Tibial nerve (tissue), 4 donors: ENCODE measurements around the gene SMPD2. TPM values are rescaled to one million over a fixed set of nuclear protein-coding genes. Genes with fewer than 3 reads are reported as not detected.

Experiments used
- DNase-seq, 2 donors: peaks; one replicate each; pipeline ENCODE4 v3.0.0-alpha.2; 2019; ENCODE audit warnings: low spot score in 2 of 2
- H3K27ac ChIP-seq, 4 donors: fragments of 200-600 bp; sonication (generic) in 3 of 4; one replicate each; pipeline ENCODE4 v1.5.1; 2017 to 2019; ENCODE audit warnings: mild to moderate bottlenecking in 1 of 4
- H3K27me3 ChIP-seq, 2 donors: fragments of 200-600 bp; sonication (generic) in 1 of 2; one replicate each; pipeline versions ENCODE4 v1.5.1 to v1.6.0; 2017 to 2019
- H3K36me3 ChIP-seq, 3 donors: fragments of 200-600 bp; sonication (generic); one replicate each; pipeline ENCODE4 v1.5.1; 2018 to 2019
- H3K4me1 ChIP-seq, 4 donors: fragments of 200-600 bp; sonication (generic) in 3 of 4; one replicate each; pipeline ENCODE4 v1.5.1; 2017 to 2019
- H3K4me3 ChIP-seq, 4 donors: fragments of 200-600 bp; sonication (generic) in 3 of 4; one replicate each; pipeline ENCODE4 v1.5.1; 2017 to 2019; ENCODE audit warnings: mild to moderate bottlenecking in 1 of 4, moderate library complexity in 1 of 4
- H3K9me3 ChIP-seq, 4 donors: fragments of 200-600 bp; sonication (generic) in 3 of 4; one replicate each; pipeline ENCODE4 v1.5.1; 2017 to 2019
- EP300 ChIP-seq, 2 donors: sonication (generic); formaldehyde crosslinking; IDR thresholded peaks; one replicate each; pipeline ENCODE4 v1.6.1; 2017; ENCODE audit warnings: antibody characterized with exemption in 2 of 2, mild to moderate bottlenecking in 1 of 2
- POLR2A ChIP-seq, 2 donors: fragments of 450-650 bp; IDR thresholded peaks; one replicate each; pipeline ENCODE4 v1.6.1; 2017; ENCODE audit warnings: antibody characterized with exemption in 2 of 2, mild to moderate bottlenecking in 2 of 2, moderate library complexity in 2 of 2
- WGBS, 2 donors: methylation state at CpG; one replicate each; pipeline ENCODE4 v1.1.5; 2018; 5-methylcytosine and 5-hydroxymethylcytosine counted together
- total RNA-seq, 4 donors: library from RNA; depleted of rRNA; stranded (reverse); fragments of >200 nt; gene quantifications; one replicate each; pipeline ENCODE4 v1.1.0, GENCODE V29; 2016
- TF ChIP-seq, protein P1 (sequence below), 5 experiments: fragments of 200-600 bp in 3 of 5; fragments of 450-650 bp in 2 of 5; sonication (generic) in 3 of 5; IDR thresholded peaks; one replicate each; pipeline ENCODE4 v1.5.1; 2016 to 2019; ENCODE audit warnings: antibody characterized with exemption in 5 of 5, mild to moderate bottlenecking in 3 of 5, moderate library complexity in 2 of 5

Gene SMPD2
- total RNA-seq, 4 donors from 2014 or later: 12.6 to 32.4 (median 17.1) TPM

DNA sequence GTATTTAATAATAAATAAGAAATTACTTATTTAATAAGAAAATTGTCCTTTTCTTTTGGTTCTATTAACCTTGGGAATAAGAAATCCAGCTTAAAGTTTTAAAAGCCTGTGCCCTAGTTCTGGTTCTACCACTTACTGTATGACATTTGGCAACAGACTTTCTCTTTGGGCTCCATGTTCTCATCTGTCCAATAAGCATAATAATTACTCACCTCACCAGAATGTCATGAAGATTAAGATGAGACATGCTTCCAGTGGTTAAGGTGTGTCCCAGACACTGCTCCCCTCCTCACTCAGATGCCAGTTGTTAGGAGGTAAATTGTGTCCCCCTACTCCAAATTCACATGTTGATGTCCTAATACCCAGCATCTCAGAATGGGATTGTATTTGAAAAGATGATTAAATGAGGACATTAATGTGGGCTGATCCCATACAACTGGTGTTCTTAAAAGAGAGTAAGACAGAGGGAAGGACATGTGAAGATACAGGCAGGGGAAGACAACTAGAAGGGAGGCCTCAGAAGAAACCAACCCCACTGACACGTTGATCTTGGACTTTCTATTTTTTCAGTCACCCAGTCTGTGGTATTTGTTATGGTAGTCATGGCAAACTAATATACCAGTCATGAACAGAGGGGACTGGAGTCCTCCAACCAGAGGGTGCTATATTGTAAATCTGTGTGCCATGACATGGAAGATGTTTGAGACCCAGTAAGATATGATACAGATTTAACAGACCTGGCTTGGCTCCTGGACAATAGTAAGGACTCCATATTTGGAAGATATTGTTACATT, 21.4 kb downstream of the SMPD2 start:
- Histone ChIP-seq H3K27me3 (no peaks in the 10 kb centered on the region), H3K4me3 (no peak overlapping the region), H3K36me3 (peaks cover 0 to 53% (median 0%) of the 10 kb centered on the region in 3 donors), H3K4me1 (peaks cover 0 to 10% (median under 1%) of the 10 kb centered on the region in 4 donors), H3K9me3 (no peaks in the 10 kb centered on the region), H3K27ac (no peak overlapping the region)
- TF ChIP-seq EP300 (IDR thresholded peaks at IDR 0.05) (no peak), POLR2A (IDR thresholded peaks at IDR 0.05) (no peak)
- TF ChIP-seq, protein P1, sequence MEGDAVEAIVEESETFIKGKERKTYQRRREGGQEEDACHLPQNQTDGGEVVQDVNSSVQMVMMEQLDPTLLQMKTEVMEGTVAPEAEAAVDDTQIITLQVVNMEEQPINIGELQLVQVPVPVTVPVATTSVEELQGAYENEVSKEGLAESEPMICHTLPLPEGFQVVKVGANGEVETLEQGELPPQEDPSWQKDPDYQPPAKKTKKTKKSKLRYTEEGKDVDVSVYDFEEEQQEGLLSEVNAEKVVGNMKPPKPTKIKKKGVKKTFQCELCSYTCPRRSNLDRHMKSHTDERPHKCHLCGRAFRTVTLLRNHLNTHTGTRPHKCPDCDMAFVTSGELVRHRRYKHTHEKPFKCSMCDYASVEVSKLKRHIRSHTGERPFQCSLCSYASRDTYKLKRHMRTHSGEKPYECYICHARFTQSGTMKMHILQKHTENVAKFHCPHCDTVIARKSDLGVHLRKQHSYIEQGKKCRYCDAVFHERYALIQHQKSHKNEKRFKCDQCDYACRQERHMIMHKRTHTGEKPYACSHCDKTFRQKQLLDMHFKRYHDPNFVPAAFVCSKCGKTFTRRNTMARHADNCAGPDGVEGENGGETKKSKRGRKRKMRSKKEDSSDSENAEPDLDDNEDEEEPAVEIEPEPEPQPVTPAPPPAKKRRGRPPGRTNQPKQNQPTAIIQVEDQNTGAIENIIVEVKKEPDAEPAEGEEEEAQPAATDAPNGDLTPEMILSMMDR (IDR thresholded peaks at IDR 0.05): no peak
- 71 to 91% methylated on average over 1 of the region's 1 CpG for WGBS, 2 donors
- no peak for DNase-seq

DNA sequence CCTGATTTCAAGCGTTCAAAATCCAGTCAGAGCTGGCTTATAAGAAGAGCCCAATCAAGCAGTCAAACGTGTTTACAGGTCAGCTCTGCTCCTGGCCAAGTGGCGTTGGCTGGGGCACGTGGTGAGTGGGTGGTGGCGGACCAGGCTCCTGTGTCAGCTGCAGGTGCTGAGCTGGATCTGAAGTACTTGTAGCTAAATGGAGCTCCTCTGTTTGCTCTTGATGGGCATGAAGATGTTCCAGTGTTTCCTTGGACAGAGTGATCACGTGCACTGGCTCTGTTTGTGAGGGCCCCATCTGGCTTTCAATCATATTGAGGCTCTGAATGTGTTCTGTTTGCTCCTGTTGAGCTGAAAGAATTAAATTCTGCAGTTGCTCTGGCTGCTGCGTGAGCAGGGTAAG, 25.2 kb downstream of the SMPD2 start:
- DNase-seq: no peak
- Histone ChIP-seq H3K9me3 (no peaks in the 10 kb centered on the region), H3K36me3 (peaks cover 0 to 88% (median 4%) of the 10 kb centered on the region in 3 donors), H3K4me1 (no peaks in the 10 kb centered on the region), H3K4me3 (no peak overlapping the region), H3K27me3 (no peaks in the 10 kb centered on the region), H3K27ac (no peak overlapping the region)
- no peak for TF ChIP-seq EP300 (IDR thresholded peaks at IDR 0.05)
- TF ChIP-seq, protein P1 (IDR thresholded peaks at IDR 0.05): no peak
- TF ChIP-seq POLR2A (IDR thresholded peaks at IDR 0.05): no peak
- 72 to 73% methylated on average over 7 of the region's 7 CpGs for WGBS, 2 donors

DNA sequence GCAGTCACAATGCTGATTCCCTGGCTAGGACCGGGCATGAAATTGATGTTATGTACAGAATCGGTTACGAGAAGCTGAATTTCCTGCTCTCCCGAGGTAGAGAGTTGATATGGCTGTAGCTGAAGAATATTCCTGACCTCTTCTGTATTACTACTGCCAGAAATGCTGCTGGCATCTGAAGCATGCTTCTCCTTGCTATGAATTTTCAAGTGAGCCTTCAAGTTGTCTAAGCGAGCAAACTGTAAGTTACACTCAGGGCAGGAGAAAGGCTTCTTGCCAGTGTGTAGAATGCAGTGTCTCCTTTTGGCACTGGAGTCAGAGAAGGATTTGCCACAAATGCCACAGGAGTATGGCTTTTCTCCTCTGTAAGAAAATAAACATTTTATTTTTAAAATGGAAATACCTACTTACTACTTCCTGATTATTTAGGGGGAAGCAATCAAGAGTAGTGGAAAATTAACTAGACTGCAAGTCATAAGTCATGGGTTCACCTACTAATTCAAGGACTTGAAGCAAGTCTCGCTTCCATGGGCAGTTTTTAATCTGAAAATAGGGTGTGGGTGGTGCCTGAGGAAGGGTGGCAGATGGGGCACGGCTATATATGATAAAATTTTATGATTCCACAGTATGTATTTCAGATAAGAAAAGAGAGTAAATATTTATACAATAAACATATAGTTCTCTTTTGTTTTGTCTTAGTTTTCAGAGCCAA, 25.8 kb downstream of the SMPD2 start:
- WGBS, 2 donors: 84 to 86% methylated on average over 7 of the region's 7 CpGs
- H3K27me3 ChIP-seq: no peaks in the 10 kb centered on the region
- H3K4me3 ChIP-seq: no peak overlapping the region
- no peaks in the 10 kb centered on the region for H3K4me1 ChIP-seq
- DNase-seq: no peak
- H3K9me3 ChIP-seq: no peaks in the 10 kb centered on the region
- no peak overlapping the region for H3K27ac ChIP-seq
- H3K36me3 ChIP-seq: peaks cover 0 to 88% (median 4%) of the 10 kb centered on the region in 3 donors
- TF ChIP-seq POLR2A (IDR thresholded peaks at IDR 0.05): no peak
- TF ChIP-seq, protein P1 (IDR thresholded peaks at IDR 0.05): no peak
- TF ChIP-seq EP300 (IDR thresholded peaks at IDR 0.05): no peak

DNA sequence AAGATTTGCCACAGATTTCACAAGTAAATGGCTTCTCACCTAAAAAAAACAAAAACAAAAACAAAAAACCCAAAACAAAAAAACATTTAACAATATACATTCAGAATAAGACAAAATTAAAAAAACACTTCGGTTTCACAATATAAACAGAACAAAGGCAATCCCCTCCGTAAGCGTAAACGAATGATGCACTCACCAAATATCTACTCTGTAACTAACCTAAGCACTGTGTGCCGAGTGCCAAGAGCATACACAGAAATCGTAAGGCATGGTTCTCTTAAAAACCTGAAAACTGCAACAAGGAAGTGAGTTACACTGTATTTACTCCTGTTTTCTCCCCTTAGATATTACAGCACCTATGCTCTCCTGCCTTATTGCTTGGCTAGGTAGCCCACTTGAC, 27.2 kb downstream of the SMPD2 start:
- WGBS, 2 donors: 93% methylated on average over 6 of the region's 6 CpGs
- no peaks in the 10 kb centered on the region for H3K9me3 ChIP-seq
- DNase-seq: no peak
- no peaks in the 10 kb centered on the region for H3K27me3 ChIP-seq
- no peak for TF ChIP-seq POLR2A (IDR thresholded peaks at IDR 0.05)
- TF ChIP-seq EP300 (IDR thresholded peaks at IDR 0.05): no peak
- TF ChIP-seq, protein P1 (IDR thresholded peaks at IDR 0.05): no peak
- no peak overlapping the region for H3K27ac ChIP-seq
- peaks cover 0 to 5% (median 0%) of the 10 kb centered on the region in 4 donors for H3K4me1 ChIP-seq
- H3K36me3 ChIP-seq: peaks cover 0 to 89% (median 4%) of the 10 kb centered on the region in 3 donors
- no peak overlapping the region for H3K4me3 ChIP-seq
